GM13976 (cell line): ENCODE results near the gene SPG7.

ENCODE experiments used
- DNase-seq: peaks from one replicate; pipeline ENCODE4 v3.0.0; 2012; ENCODE audit warnings: low spot score
- CTCF ChIP-seq: IDR thresholded peaks from 2 replicates; pipeline ENCODE4 v1.5.1; 2012; ENCODE audit warnings: borderline replicate concordance, mild to moderate bottlenecking; ENCODE audit not compliant: insufficient read depth; ENCODE audit errors: extremely low read depth, missing control alignments, control extremely low read depth
- in situ Hi-C: fragments of 300-500 bp; cut with MboI; formaldehyde crosslinking; loops from one replicate; pipeline ENCODE4 v1.12.0; 2022; ENCODE audit warnings: low sequenced_read_pairs, mixed read lengths, inconsistent platforms; ENCODE audit not compliant: unreplicated experiment

The SPG7 gene

GRCh38 chr16:89572485-89573205 lies 64.4 kb downstream of the SPG7 start:
- in situ Hi-C loops = no loop called here
- no peak for DNase-seq
- TF ChIP-seq CTCF = no peak

- in situ Hi-C loops = no loop called here
- no peak for DNase-seq
- no peak for TF ChIP-seq CTCF
These were observed 65.8 kb downstream of the SPG7 start for GRCh38 chr16:89573826-89574680.

- in situ Hi-C loops = no loop called here
- peak; percentile 93 for DNase-seq
- TF ChIP-seq CTCF = peak; percentile 95
These were observed 66.6 kb downstream of the SPG7 start for GRCh38 chr16:89574681-89575246.

GRCh38 chr16:89575247-89576152 lies 67.3 kb downstream of the SPG7 start, which contains the start of gene CPNE7:
CPNE7 (plus strand) TSS chr16:89575758; CDS start chr16:89575898, 140 bp downstream.
- DNase-seq = peak; percentile 83
- no peak for TF ChIP-seq CTCF
- in situ Hi-C loops = no loop called here

- in situ Hi-C loops = no loop called here
- no peak for DNase-seq
These were observed 68.2 kb downstream of the SPG7 start for GRCh38 chr16:89576153-89577054.

More at GRCh38 chr16:89576153-89577054, 68.2 kb downstream of the SPG7 start:
- no peak for TF ChIP-seq CTCF
